GM21825 (cell line): Measurements from ENCODE around the gene RGS5.
"Not testable (repeated sequence)": the region's sequence is repeated elsewhere in the genome, so short reads cannot be mapped to it uniquely, and the experiment has no call there.

Experiments
- ATAC-seq: cut with Tn5 transposase; IDR thresholded peaks from one replicate; pipeline ENCODE4 v1.9.1; 2021; ENCODE audit warnings: mild to moderate bottlenecking, moderate library complexity; ENCODE audit not compliant: unreplicated experiment

RGS5 gene, protein sequence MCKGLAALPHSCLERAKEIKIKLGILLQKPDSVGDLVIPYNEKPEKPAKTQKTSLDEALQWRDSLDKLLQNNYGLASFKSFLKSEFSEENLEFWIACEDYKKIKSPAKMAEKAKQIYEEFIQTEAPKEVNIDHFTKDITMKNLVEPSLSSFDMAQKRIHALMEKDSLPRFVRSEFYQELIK

DNA sequence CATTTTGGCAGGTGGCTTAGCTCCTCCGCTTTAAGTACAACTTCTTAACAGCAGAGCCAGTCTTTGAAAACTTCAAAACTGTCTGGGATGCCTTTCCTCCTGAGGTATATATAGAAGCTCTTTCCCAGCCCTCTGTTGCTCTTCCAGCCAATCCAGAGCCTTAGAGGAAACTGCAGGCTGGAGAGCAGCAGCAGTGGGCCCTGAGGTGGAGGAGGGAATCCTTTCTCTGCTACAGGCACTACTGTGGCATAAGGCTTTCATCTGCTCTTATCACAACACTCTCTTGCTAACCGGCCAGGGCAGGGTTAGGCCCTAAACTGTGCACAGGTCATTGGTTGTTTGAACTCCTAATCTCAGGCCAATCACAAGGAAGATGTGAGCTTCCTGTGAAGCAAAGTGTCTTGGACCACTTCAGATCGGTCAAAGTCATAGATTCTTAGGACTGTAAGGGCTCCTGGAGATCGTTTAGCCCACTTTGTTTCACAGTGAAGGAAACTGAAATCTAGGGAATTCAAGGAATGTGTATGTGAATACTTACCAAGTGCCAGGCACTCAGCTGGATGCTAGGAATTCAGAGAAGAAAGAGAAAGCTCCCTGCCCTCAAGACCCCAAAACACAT, at the start of gene RGS5:
RGS5 (minus strand) TSS at position 84 of the 619 bp plus-strand sequence; CDS start at position 3, 81 bp downstream.
- ATAC-seq, result no peak

DNA sequence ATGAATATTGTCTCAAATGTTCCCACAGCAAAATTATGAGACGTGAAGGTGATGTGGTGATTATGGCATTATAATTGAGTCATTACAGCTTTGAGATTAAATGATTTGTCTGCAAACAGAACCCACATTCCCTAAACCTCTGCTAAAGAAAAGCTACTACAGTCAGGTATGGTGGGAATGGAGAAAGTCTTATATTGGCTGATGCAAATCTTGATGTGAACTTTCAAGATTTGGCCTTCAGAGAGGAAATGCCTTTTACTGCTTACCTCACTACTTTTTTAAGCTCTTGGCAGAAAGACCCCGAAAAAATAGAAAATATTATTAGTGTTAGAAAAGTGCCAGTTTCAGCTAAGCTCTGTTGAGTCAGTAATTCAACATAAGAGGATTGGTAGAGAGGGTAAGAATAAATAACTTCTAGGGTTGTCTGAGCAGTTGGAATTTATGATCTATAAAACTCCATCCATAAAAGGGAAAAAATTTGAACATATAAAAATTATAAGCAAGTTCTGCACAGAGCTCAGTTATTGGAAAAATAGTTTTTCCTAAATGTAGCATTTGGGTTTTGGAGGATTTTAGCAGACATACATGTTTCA, 47.8 kb upstream of the RGS5 start:
- no peak for ATAC-seq

DNA sequence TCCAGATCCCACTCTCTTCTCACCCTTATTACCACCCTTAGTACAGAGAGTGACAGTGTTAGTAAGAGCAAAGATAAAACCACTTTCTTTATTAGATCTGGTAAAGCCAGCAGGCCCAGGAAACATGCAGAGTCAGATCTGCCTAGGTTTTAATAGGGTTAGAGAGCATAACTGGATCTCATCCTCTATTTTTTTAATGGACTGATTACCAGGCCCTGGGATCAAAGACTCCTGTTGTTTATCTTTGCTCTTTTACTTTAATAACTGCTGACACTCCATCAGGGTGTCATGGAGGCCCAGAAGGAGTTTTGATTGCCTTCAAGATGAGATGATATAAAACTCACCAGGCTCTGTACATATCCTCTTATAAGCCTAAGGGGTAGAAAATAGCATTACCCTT, 45.3 kb upstream of the RGS5 start:
- no peak for ATAC-seq

DNA sequence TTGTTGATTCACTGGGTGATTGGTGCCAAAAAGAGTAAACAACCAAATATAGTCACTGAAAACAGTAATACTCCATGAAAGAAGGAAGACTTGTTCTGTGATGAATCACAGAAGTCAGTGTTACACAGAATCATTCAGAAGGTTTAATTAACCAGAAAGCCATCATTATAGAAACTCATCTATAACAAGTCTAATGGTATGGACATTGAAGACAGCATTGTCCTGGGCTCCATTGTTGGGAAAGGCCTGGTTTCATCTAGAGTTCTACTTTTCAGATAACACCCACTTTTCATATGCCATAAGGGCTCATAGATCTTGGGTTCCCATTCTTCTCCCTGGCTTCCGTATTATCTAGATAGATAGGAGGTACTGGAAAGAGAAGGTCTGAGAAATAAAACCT, 41.9 kb upstream of the RGS5 start:
- ATAC-seq, result not testable (repeated sequence)

DNA sequence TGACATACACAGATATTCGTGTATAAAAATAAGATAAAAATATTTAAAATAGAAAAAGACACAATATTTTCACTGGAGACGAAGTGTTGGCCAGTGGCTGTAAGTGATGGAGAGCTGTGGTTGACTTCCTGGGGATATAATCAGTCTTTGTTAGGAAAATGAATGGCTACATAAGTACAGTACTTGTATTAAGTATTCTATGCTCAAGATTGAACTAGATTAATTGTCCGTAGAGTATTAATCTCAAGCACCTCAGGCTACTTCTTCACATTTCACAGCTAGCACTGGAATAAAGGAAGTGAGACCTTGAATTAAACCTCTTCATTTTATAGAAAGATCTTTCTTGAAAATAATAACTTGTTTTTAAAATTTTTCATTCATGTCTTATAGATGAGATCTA, 39.0 kb upstream of the RGS5 start:
- ATAC-seq, result no peak

DNA sequence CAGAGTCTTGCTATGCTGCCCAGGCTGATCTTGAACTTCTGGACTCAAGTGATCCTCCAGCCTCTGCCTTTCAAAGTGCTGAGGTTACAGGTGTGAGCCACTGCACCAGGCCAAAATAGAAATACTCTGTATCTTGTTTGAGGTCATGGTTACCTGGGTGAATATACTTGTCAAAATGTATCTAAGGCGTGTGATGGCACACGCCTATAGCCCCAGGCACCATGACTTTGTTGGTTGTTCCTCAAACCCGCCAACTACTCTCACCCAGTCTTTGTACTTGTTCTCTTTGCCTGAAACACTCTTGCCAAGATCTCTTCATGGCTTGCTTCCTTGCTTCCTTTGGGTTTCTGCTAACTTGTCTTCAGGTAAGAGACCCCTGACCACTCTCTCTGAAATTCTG, 38.0 kb upstream of the RGS5 start:
- no peak for ATAC-seq

DNA sequence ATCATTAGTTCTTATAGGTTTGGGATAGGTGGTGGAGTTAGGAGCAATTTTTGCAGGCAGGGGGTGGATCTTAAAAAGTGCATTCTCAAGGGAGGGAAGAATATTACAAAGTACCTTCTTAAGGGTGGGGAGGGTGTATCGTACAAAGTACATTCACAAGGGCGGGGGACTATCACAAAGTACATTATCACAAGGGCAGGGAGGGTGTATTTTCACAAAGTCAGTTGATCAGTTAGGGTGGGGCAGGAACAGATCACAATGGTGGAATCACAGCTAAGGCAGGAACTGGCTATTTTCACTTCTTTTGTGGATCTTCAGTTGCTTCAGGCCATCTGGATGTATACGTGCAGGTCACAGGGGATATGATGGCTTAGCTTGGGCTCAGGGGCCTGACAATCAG, 30.9 kb upstream of the RGS5 start:
- ATAC-seq, result not testable (repeated sequence)

DNA sequence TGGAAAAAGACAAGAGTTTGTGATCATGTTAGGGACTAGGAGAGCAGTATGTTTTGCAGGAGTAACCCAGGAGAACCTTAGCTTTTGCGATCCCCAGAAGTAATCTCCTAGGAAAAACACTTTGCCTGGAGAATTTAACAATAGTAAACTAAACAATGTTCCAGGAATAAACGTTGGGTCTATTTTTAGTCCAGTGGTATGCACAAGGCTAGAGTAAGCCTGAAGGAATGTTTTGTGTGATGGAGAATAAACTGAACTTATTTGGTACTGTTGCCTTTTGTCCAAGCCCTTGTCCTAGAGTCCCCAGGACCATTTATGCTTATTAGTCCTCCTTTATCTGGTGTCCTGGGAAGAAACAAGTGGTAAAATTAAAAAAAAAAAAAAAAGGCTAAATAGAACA, 28.7 kb upstream of the RGS5 start:
- ATAC-seq, result no peak

DNA sequence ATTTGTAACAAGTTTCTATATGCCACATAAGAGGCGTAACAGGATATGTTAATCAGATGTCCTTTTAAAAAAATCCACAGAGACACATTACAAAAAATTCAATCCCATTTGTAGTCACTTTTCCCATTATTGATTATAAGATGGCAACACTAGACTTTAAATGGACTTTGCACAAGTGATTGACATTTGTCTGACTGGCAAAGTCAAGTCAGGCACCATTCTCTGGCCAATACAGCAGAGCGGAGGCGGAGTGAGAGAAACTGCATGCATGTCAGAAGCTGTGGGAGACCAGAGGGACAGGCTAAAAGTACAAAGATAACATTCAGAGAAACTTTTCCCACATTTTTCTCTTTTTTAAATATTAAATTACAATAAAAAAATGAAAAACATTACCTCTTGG, 28.1 kb upstream of the RGS5 start:
- ATAC-seq, result no peak

DNA sequence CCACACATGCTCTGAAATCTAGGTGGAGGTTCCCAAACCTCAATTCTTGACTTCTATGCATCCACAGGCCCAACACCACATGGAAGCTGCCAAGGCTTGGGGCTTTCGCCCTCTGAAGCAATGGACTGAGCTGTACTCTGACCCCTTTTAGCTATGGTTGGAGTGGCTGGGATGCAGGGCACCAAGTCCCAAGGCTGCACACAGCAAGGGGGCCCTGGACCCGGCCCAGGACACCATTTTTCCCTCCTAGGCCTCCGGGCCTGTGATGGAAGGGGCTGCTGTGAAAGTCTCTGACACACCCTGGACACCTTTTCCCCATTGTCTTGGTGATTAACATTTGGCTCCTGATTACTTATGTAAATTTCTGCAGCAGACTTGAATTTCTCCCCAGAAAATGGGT, 25.6 kb upstream of the RGS5 start:
- ATAC-seq, result not testable (repeated sequence)

DNA sequence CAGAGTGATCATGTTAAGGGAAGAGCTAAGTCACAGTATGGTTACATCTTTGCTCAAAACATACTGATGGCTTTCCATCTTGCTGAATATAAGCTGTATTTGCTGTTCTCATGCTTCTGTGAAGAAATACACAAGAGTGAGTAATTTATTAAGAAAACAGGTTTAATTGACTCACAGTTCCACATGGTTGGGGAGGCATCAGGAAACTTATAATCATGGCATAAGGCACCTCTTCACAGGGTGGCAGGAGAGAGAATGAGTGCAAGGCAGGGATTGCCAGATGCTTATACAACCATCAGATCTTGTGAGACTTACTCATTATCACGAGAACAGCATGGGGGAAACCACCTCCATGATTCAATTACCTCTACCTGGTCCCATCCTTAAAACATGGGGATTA, 24.4 kb upstream of the RGS5 start:
- ATAC-seq, result no peak

DNA sequence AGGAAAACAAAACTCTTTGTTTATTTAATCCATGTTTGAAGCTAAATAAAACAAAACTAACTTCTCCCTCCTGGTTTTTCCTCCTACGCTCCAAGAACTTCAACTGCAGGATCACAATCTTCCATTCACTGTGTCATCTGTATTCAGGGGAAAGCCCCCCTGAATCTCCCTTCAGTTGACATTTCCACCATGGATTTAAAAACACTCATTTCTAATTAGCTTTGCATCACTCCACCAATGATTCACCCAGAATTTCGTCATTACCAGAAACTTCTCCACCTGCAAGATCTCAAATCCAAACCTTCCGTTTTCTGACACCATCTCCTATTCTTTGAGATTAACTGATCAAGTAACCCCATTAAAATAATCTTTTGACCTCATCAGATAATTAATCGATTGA, 10.9 kb upstream of the RGS5 start:
- ATAC-seq, result no peak

DNA sequence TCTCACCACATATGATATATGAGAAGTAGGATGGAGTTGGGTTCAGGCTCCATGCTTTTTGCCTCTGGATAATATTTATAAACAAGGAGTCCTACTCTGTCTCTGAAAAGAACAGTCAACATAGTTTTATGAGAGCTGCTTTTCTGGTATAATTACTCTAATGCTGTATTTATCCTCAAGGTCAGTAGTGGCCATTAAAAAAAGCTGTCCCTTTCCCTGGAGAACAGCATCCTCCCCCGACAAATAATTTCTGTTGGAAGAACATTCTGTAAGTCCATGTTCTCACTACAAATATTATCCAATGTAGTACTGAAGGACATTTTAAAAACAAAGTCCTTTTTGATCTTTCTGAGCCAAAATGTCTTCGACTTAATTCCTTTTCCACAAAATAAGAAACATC, 9.0 kb upstream of the RGS5 start:
- no peak for ATAC-seq

DNA sequence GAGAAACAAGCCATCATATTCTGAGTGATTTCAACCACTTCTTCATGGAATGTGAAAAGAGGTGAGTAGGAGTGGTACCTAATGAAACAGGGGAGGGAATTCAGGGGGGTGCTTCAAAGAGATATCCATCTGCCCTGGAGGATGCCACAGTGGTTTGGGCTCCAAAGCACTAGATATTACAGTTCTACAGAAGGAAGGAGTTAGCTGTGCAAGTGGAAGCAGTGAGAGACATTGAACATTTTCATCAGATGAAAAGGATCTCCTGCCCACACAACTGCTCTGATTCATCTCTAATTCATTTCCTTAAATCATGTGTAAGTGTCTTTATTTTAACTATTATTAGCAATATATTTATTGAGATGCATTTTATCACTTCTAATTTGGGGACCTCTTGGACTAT, 2.8 kb upstream of the RGS5 start:
- no peak for ATAC-seq

DNA sequence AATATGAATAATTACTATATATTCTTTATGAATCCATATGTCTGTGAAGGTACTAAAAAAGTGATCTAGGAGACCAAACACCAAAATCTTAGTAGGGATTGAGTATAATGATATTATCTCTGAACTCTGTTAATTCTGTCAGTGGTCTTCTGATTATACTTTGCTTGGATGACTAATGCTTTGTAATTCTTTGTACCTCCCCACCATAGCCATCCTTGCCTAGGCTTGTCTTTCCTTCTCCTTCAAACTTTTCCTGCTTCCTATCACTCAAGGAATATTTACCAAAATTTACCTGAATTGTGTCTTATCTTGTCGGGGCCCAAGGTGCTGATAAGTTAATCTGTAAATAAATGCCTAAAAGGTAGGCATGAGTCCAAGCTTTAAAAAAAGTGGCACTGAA, 845 bp upstream of the RGS5 start:
- no peak for ATAC-seq

DNA sequence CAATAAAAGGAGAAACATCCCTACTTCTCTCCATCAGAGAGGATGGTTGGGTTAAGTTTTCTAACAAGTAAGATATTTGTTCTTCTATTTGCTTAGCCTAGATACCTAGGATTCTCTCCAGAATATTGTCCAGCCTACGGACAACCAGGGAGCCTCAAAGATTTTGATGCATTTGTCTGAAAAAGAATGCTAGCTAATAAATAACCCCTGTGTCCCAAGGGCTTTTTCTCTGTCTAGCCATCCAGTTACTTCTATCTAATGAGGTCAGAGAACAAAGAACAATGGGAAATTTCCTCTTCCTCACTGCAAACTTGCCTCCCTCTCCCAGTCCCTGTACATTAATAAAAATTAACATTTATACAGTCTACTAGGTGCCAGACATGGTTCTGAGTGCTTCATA, 810 bp downstream of the RGS5 start:
- ATAC-seq, result no peak

DNA sequence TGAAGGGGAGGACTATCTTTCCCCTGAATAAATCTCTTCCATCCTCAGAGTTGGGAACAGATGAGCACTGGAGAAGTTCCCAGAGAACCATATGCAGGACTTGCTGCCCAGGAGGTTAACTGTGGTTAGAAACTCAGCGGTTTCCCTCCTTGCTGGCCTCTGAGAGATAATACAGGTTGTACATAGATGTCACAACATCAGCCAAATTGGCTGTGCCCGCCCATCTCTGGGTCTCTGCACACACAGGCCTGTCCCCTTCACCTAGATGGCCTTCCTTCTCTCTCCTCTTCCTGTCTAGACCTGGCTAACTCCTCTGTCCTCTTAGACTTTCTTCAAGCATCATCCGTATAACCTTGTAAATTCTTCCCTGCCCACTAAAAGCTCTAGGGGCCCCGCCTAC, 5.7 kb downstream of the RGS5 start:
- no peak for ATAC-seq

DNA sequence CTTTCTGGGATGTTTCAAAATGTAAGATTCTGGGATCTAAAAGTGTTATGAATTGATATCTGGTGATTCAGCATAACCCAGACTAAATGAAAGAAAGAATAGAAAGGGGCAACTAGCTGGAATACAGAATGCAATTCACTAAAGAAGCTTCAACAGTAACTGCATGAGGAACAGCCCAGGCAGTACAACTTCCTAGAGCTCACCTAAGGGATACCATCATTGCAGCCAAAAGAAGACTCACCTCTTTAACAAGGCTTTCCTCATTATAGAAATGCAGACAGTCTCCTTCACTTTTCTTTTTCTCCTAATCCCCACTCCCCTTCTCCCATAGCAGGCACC, 6.3 kb downstream of the RGS5 start:
- ATAC-seq, result no peak

DNA sequence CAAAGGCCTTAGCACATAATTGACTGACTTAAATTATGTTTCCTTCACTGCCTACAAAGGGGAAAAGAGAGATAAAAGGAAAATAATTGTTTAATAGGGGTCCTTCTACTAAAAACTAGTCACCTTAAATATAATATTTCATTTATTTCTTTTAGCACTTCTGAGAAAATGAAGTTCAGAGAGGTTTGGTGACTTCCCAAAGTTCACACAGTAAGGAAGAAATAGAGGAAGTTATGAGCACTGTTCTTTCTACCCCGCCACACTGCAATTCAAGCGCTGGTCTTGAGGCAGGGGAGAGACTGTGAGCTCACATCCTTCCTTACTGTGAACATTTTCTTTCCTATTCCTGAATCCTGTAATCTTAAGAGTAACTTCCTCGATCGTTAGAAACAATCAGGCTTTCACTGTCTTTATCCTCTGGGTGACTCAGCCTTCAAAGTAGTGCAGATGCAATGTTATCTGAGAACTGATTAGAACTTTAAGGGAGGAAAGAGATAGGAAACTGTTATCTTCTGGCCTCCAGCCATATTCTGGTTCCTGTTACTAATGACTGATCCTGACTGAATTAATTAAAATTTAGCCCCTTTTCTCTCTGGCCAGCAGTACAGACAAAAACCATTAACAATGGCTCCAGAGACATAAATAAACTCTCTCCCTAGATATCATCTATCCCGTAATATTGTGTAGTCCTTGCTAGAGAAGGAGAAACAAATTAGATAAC, 6.8 kb downstream of the RGS5 start:
- ATAC-seq, result no peak

DNA sequence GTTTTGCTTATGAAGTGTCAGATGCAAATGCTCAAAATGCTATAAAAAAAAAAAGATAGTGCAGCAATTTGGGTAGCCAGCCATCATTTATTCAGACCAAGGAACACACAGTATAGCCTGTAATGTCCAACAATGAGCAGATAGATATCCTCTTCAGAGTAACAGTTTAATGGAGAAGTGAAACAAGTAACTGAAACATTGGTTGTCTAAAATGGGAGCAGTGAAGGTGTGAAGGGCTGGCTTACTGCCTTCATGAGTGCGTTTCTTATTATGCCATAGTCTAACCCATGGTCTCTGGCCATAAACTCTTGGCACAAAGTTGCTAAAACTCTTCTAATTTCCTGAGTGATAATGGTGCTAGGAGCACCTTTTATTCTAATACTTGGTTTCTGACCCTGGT, 11.4 kb downstream of the RGS5 start:
- no peak for ATAC-seq

DNA sequence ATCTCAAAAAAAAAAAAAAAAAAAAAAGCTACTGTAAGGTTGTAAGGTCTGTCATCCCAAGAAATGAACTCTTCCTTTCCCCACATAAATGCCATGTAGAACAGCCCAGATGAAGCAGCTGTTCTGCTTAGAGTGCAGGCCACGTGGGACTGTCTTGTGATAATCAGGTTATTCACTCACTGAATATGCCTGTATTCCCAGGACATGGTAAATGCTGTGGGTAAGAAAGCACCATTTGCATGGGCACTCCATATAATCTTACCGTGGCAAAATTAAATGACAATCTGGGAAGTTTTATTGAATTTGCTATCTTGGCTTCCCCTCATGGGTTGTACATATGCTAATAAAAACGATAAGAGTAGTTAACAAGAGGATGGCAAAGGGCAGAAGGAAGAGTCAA, 13.8 kb downstream of the RGS5 start:
- no peak for ATAC-seq

DNA sequence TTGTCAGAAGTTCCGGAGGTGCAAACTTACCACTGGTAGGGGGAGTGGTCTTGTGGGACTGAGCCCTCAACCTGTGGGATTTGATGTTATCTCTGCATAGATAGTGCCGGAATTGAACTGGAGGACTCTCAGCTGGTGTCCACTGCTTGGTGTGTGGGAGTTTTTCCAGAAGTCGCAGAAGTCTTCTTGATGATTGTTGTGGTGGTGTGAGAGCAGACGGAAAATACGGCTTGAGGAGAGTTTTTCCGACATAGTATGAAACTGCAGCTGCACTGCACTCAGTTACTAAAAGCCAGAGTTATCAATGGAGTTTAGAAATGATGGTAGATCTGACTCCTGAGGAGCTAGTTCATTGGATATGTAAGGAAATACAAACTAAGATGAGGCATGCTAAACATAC, 14.9 kb downstream of the RGS5 start:
- ATAC-seq, result no peak
